NCI-H146 treated with DMSO at 0.1 percent for 48 hours (cell line): ENCODE results near the gene FGF4.
"Not testable (repeated sequence)": the region's sequence is repeated elsewhere in the genome, so short reads cannot be mapped to it uniquely, and the experiment has no call there.

ENCODE experiments used
- DNase-seq: peaks from one replicate; lab custom pipeline; 2025; ENCODE audit not compliant: unreplicated experiment; lab: John Stamatoyannopoulos, UW

The FGF4 gene

DNA sequence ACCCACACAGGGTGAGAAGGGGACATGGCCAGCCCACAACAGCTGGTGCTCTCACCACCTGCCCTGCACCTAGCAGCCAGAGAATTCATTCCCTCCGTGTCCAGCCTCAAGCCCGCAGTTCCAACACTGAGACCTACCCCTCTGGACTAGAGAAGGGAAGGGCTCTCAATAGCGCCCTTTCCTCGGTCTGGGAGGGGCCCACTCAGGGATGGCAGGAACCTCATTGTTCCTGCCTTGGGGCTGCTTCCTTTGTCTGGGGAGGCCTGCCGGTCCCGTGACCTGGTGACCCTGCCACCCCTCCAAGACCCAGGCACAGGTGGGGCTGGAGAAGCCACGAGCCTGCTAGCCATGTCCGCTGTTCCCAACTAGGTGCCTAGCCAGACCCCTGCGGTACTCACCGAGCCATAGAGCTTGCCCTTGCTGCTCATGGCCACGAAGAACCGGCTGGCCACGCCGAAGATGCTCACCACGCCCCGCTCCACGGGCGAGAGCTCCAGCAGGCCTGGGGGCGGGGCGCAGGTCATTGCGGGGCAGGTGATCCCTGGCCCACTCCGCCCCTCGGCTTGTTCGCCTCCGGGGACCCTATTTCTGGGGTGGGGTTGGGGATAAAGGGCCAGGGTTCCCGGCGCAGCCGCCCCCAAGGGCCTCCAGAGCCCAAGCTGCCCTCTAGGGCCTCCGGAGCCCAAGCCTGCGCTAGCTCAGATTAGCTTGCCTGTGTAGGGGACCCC lies 1.4 kb downstream of the FGF4 start:
- no peak for DNase-seq

DNA sequence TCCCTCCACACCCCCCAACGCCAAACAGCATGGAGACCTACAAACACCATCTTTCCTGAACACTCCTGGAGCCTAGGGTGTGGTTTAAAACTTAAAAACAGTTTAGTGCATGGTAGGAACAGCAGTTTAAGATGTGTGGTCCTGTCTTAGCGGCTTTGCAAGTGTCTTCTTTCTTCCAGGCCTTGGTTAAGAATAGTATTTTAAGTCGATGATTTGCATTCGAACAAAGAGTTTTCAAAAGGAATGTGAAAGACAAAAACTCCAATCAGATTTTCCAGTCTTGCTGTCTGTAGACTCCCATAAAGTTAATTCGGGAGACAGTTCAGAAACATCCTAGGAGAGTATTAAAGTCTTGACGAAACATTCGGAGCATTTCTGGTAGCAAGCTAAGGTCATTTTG lies 3.7 kb downstream of the FGF4 start:
- DNase-seq = no peak

DNA sequence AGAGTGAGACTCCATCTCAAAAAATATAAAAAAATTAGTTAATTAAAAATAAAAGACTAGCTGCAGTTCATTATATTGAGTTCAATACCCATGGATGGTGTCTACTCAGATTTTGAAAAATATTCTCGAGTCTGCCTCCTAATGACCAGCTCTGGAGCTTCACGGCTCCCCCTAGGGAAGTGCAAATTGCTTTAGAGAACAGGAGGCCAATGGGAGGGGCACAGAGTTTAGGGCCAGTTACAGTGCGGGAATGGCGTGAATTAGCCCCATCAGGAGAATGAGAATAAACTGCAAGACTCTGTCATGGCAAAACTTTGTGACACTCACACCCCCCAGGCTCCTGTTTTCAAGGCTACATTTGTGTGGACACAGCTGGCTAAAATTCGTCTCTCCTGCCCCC lies 4.6 kb downstream of the FGF4 start:
- DNase-seq = no peak

DNA sequence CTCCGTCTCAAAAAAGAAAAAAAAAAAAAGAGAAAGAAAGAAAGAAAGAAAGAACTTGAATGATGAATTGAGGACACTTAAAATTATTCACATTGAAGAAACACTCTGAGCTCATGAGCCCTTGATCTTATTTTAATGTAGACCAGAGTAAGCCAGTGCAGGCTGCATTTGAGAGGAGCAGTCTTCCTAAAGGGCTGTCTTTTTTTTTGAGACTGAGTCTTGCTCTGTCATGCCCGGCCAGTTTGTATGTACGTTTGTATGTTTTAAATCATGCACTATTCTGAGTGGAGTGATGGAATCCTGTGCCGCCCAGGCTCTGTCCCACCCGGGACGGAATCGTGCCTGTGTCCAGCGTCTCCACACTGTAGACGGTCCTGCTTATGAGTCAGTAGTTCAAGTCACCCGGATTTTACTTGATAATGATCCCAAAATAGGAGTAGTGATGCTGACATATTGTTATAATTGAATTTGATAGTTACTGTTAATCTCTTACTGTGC lies 9.6 kb downstream of the FGF4 start:
- DNase-seq = no peak

DNA sequence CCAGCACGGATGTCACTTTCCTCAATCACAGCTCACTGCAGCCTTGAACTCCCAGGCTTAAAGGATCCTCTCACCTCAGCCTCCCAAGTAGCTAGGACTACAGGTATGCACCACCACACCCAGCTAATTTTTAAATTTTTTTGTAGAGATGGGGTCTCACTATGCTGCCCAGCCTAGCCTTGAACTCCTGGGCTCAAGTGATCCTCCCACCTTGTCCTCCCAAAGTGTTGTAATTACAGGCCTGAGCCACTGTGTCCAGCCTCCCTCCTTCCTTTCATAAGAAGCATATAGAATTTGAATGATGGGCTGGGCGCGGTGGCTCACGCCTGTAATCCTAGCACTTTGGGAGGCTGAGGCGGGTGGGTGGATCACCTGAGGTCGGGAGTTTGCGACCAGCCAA lies 10.2 kb downstream of the FGF4 start:
- DNase-seq = not testable (repeated sequence)

DNA sequence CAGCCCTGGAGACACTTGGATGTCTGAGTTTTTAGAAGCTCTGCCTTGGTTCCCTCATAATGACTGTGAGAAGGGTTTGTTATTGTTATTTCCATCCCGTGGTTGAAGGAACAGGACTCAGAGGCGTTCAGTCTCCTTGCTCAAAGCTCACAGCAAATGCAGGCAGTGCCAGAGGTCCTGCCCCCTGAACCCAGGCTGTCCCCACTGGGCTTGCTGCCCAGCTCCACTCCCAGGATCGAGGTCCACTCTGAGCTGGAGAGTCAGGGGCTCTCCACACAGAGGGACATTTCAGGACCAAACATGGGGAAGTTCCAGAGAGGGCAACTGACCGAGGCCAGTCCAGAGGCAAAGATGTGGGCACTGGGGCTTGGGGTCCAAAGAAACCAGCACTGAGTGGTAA lies 14.8 kb downstream of the FGF4 start:
- DNase-seq = no peak

DNA sequence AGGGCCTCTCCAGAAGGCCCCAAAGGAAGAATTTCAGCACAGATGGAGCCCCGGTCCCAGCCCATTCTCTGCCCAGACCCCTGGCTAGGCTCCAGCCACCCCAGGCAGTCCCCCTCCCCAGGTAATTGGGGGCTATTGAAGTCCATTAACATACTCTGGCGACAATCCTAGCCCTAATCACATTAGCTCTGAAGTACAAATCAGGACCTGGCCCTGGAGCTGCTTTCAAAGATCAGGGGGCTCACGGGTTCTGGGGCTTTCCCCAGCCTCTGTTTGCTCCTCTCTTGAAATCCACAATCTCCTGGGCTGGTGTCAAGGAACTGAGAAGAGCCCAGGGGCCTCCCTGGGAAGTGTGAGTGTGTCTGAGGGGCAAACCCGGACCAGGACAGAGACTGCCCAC lies 22.3 kb downstream of the FGF4 start:
- no peak for DNase-seq

DNA sequence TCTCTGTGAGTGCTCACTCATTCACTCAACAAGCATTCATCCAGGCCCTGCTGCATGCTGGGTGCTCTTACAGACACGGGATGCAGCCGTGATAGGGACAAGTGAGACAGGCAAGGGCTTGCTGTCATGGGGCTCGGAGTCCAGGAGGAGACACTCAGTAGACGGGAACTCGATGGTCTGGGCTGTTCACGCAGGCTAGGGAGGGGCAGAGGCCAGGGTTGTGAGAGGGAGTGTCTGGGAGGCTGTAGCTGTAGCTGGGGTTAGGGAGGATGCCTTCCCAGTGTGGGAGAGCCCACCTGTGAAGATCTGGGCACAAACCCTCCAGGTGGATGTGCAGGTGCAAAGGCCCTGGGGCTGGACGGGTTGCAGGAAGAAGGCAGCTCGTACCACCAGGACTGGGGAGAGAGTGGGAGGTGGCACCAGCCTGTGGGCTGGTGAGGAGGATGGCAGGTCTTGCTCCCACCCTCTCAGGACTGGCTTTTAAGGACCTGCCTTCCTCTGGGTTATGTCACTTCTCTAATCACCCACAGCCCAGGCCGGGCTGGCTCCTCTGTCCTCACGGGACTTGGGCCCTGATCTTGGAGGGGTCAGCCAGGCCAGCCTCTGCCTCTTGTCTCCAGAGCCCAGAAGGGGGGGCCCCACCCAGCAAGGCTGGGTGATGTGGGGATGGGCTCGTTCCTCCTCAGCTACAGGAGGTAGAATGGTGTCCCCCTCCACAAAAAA lies 24.1 kb downstream of the FGF4 start:
- DNase-seq = no peak

DNA sequence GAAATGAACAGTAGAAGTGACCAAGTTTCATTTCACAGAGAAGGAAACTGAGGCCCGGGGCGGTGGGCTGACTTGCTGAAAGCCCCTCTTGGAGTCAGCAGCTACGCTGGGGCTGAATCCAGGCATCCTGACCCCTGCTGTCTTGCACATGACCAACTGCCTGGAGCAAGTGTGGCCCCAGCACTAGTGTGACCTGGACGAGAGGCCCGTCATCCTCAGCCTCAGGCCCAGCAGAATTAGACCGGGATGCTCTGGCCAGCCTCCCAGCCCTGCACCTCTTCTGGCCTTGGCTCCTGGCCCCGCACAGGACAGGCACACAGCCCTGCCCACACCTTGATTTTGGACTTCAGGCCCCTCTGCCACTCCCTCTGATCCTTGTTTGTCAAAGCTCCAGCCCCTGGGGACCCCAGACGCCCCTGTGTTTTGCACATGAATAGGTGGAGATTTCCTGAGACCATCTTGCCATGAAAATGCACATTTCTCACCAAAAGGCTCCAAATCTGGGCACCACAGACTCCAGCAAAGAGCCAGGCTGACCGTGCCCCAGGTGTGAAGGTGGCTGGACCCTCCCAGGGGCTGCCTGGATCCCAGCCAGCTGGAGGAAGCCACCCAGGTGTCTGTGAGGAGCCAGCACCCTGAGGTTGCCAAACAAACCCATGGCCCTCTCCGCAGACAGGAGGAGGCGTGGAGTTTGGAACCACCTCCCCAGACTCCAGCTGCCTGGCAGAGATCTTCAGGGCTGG lies 24.9 kb downstream of the FGF4 start:
- no peak for DNase-seq

DNA sequence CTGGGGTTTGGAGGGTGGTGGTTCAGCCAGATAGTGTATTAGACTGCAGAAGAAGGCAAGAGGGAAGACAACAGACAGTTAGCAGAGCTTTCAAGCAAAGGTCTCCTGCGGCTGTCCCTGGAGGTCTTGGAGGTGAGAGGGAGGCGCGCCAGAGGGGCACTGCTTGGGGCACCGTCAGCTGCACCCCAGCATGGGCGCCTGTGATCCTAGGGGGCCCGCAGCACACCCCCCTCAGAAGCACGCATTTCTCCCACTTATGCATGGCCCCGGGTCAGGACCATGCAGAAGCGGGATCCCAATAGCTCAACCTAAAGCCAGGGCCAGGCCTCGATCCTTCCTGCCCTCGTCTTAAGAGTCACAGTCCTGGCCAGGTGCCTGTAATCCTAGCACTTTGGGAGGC lies 26.5 kb downstream of the FGF4 start:
- no peak for DNase-seq

DNA sequence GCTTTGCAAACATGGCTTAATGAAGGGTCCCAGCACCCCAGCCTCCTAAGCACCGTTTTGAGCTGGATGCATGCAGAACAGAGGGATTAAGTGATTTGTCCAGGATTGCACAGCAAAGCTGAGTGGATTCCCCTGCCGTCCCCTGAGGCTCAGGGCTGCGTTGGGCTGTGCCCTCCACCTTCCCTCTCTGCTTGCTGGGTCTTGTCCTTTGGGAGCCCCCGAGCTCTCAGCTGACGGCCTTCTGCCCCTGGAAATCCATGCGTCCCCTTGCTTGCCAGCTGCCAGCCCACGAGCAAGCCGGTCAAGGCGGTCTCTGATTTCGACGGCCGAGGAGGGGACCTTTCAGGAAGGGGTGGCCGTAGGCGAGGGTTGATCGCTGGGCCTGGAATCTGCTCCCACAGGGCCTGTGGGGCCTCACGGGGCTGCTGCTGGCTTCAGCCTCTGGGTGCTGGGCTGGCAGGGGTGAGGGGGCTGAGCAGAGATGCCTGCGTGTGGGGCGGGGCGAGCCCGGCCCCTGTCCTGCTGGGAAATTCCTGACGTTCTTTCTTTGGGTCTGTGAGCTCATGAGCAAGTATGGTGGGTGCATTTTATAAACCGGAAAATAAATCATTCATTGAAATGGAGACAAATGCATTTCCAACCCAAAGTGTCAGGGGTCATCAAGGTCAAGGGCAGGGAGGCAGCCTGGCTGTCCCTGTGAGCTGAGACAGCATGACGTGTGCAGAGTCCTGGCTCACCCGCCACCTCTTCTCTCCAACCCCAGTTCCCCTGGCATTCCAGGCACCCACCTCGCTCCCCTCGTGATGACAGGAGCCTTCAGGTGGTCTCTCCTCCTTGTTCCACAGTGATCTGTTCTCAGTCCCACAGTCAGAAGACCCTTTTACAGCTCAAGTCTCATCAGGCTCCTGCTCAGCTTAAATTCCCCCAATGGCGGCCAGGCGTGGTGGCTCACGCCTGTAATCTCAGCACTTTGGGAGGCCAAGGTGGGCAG lies 28.1 kb downstream of the FGF4 start:
- no peak for DNase-seq

DNA sequence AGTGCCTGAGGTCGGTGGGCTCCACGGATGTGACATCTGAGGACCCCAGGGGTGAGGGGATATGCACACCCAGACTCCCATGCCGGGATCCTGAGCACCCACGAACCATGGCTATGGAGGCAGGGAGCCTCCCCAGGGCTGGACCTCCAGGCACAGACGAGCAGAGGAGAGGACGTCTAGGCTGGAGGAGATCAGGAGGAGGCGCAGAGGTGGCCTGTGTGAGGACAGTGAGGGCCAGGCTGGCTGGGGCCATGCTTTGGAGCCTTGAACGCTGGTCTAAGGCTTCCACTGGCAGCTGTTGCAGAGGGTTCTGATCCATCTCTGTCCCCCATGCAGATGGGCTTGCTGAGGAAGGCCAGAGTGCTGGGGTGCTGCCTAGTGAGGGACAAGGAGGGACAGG lies 29.0 kb downstream of the FGF4 start:
- no peak for DNase-seq

DNA sequence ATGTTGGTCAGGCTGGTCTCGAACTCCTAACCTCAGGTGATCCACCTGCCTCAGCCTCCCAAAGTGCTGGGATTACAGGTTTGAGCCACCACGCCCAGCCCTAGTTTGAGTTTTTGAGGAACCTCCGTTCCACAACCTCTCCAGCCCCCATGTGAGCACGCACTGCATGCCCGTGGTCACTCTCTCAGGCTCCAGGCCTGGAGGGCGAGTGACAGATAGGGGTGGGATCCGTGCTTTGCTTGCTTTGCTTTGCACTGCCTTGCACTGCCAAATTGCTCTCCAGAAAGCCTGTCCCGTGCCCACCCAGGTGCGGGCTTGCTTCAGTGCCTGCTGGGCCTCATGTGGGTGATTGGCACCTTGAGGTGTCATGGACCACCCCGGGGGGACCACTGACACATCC lies 29.9 kb downstream of the FGF4 start:
- DNase-seq = no peak

DNA sequence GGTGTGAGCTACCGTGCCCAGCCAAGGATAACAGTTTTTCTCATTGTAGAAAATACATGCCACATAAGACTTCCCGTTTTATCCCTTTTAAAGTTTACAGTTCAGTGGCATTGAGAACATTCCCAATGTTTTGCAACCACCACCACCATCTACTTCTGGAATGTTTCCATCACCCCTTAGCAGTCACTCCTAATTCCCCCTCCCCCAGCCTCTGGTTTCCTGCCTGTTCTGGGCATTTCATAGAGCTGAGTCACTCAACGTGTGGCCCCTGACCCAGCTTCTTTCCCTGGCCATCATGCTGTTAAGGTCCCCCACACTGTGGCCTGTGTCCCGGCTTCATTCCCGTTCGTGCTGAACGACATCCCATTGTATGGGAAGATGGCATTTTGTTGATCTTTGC lies 30.7 kb downstream of the FGF4 start:
- no peak for DNase-seq

DNA sequence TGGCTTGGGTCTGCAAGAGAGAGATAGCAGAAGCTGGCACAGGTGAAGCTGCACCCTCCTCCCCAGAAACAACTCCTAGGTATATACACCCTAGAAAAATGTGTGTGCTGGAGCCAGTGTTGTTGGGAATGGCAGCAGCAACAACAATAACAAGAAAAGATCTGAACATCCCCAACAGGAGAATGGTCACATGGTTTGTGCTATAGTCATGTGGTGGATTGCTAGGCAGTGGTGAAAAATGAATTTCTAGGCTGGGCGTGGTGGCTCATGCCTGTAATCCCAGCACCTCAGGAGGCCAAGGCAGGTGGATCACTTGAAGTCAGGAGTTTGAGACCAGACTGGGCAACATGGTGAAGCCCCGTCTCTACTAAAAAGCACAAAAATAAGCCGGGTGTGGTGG lies 40.3 kb downstream of the FGF4 start:
- no peak for DNase-seq

DNA sequence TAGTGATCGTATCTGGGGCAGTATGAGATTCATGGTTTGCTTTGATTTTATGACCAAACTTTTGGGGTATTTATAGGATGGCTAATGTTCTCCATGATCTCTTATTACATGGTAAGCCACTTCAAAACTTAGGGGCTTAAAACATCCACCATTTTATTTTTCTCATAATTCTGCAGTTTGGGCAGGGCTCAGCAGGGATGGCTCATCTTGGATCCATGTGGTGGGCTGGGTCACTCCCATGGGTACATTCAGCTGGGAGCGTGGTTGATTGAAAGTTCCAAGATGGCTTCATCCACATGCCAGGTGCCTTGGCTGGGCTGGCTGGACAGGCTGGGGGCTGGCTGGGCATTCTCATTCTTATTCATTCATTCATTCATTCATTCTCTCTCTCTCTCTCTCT lies 40.8 kb downstream of the FGF4 start:
- DNase-seq = no peak

DNA sequence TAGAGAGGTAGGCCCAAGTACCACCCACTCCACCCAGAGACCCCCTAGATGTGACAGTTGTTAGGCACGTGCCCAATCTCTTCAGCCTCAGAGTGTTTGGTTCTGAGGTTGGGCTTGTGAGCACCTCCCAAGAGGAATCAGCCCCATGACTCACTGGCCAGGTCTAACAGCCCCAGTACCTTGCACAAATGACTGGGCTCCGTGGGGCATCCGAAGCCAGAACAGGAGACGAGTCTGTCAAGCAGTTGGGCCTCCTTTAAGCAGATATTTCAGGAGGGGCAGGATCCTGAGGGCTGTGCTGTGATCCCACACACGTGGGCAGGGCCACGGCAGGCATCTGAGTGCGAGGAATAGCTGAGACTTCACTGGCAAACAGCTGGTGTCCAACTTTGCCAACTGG lies 42.2 kb downstream of the FGF4 start:
- DNase-seq = no peak

DNA sequence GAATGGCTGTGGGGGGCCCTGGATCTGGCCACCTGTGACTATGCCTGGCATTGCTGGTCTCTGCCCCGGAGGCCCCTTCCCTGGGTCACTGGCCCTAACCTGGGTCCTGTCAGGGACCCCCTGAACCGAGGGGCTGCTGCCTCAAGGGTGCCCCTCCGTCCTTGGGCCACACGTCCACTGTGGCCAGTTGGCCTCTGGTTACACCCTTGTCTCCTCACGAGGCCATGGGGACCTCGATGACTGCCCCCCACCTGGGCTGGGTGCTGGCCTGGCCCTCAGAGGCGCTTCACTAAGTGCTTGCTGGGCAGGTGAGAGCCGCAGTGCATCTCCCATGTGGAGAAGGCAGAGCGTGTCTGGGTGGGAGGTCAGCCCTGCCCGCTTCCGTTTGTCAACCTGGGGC lies 44.0 kb downstream of the FGF4 start:
- no peak for DNase-seq

DNA sequence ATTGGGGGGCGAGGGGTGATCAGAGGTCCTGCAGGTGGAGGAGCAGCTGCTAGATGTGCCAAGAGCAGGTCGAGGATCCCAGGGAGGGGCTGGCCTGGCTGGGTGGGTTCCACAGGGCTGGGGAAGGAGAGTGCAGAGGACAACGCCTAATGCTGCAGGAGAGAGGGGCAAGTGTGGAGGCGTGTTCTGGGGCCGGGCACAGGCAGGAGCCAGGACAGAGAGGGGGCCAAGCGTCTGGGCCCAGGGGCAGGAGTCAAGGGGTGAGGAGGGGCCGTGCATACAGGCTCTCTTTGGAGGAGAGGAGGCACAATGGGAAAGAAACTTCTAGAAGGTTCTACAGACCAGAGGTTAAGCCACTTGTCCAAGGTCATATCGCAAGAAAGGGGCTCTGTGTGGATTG lies 44.6 kb downstream of the FGF4 start:
- DNase-seq = no peak

DNA sequence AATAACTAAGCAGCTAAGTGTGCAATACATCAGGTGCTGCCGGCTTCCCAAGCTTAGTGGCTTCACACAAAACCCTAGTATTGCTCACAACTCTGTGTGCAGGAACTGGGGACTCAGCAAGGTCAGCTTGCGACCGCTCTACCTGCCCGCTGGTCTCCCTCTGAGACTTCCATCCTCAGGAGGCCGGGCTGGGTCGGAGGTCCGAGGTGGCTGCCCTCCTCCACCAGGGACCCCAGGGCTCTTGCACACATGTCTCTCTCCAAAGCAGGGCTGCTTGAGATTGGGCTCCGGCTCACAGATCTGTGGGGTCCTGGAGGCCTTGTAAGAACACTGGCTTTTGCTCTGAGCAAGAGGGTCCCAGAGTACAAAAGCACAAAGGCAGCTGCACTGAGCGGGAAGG lies 45.9 kb downstream of the FGF4 start:
- DNase-seq = no peak

DNA sequence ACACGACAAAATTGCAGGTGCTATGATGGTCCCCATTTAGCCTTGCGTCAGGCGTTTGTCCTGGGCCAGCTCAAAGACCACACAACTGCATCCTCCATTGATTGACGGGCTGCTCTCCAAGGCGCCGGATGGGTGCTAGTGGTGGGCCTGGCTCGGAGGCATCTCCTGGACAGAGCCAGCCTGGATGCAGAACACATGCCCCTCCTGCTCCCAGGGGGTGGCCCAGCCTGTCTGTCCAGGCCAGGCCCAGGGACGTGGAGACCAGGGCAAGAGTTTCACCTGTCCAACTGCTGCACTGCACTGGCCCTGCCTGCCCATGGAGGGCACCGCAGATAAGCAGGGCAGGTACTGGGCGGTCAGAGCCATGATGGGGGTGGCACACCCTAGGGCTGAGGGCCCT lies 47.9 kb downstream of the FGF4 start:
- no peak for DNase-seq
